OCI-LY1 (cell line): Measurements from ENCODE around the gene UPF2.
"Not testable (repeated sequence)": the region's sequence is repeated elsewhere in the genome, so short reads cannot be mapped to it uniquely, and the experiment has no call there.

Experiments
- H2AFZ ChIP-seq: fragments of 200-600 bp; sonication (generic), shearing (Covaris generic); 2 replicates; pipeline ENCODE4 v1.6.0; 2014; ENCODE audit warnings: antibody characterized with exemption, mild to moderate bottlenecking, low read length
- H3F3A ChIP-seq: fragments of 200-600 bp; sonication (generic), shearing (Covaris generic); 2 replicates; pipeline ENCODE4 v1.6.0; 2014; ENCODE audit warnings: mild to moderate bottlenecking, antibody characterized with exemption, low read length, moderate library complexity; ENCODE audit not compliant: insufficient read depth
- H3K27ac ChIP-seq: fragments of 200-600 bp; sonication (generic); 2 replicates; pipeline ENCODE4 v1.5.1; 2014; ENCODE audit warnings: low read length, mixed run types, mild to moderate bottlenecking, low read depth; ENCODE audit not compliant: poor library complexity, severe bottlenecking
- H3K27me3 ChIP-seq: fragments of 200-600 bp; sonication (generic); 2 replicates; pipeline ENCODE4 v1.6.0; 2014; ENCODE audit warnings: antibody characterized with exemption, mild to moderate bottlenecking, low read length, moderate library complexity; ENCODE audit not compliant: insufficient read depth
- H3K36me3 ChIP-seq: fragments of 200-600 bp; sonication (generic); 2 replicates; pipeline ENCODE4 v1.6.1; 2014; ENCODE audit warnings: mild to moderate bottlenecking, antibody characterized with exemption, low read length, moderate library complexity, mixed read lengths; ENCODE audit not compliant: insufficient read depth
- H3K4me1 ChIP-seq: fragments of 200-600 bp; sonication (generic); 2 replicates; pipeline ENCODE4 v1.5.1; 2014; ENCODE audit warnings: mild to moderate bottlenecking, low read length, moderate library complexity; ENCODE audit not compliant: insufficient read depth, severe bottlenecking
- H3K4me2 ChIP-seq: fragments of 200-600 bp; sonication (generic), shearing (Covaris generic); 2 replicates; pipeline ENCODE4 v1.6.1; 2014; ENCODE audit warnings: low read length
- H3K4me3 ChIP-seq: fragments of 200-600 bp; sonication (generic); 2 replicates; pipeline ENCODE4 v1.5.1; 2014; ENCODE audit warnings: low read length, low read depth, mild to moderate bottlenecking, mixed read lengths; ENCODE audit not compliant: poor library complexity, severe bottlenecking
- H3K79me2 ChIP-seq: fragments of 200-600 bp; shearing (Covaris generic); 2 replicates; pipeline ENCODE4 v1.6.1; 2016; ENCODE audit warnings: mixed run types, low read length, mixed read lengths; ENCODE audit not compliant: insufficient read depth
- H3K9ac ChIP-seq: fragments of 200-600 bp; sonication (generic), shearing (Covaris generic); 2 replicates; pipeline ENCODE4 v1.6.1; 2014; ENCODE audit warnings: mild to moderate bottlenecking, low read length, mixed read lengths
- H3K9me2 ChIP-seq: fragments of 200-600 bp; sonication (generic), shearing (Covaris generic); 2 replicates; pipeline ENCODE4 v1.6.1; 2014; ENCODE audit warnings: low read depth, mild to moderate bottlenecking, low read length, mixed read lengths
- H3K9me3 ChIP-seq: fragments of 200-600 bp; shearing (Covaris generic); 2 replicates; pipeline ENCODE4 v1.6.1; 2014; ENCODE audit warnings: low read length, mixed read lengths
- H4K20me1 ChIP-seq: fragments of 200-600 bp; sonication (generic), shearing (Covaris generic); 2 replicates; pipeline ENCODE4 v1.6.0; 2016; ENCODE audit warnings: mild to moderate bottlenecking, low read length; ENCODE audit not compliant: insufficient read depth
- EZH2 ChIP-seq: fragments of 200-600 bp; sonication (generic), shearing (Covaris generic); IDR thresholded peaks from 2 replicates; pipeline ENCODE4 v1.8.0; 2017; ENCODE audit warnings: borderline replicate concordance, mixed run types, mild to moderate bottlenecking, antibody characterized with exemption, low read length, moderate library complexity, mixed read lengths
- TF ChIP-seq, protein P1 (sequence below): fragments of 200-600 bp; sonication (generic), shearing (Covaris generic); IDR thresholded peaks from 2 replicates; pipeline ENCODE4 v1.5.1; 2017; ENCODE audit warnings: mild to moderate bottlenecking, antibody characterized with exemption, low read length, moderate library complexity, mixed read lengths

The UPF2 gene

GRCh38 chr10:11975795-11976194 is 66.8 kb downstream of the UPF2 start:
- Histone ChIP-seq H3F3A (no peaks in the 10 kb centered on the region), H3K36me3 (peaks cover 47% of the 10 kb centered on the region)

GRCh38 chr10:11972523-11972922 is 70.1 kb downstream of the UPF2 start:
- H3K9me2 ChIP-seq, H3K27ac ChIP-seq, H3K9me3 ChIP-seq, H3K79me2 ChIP-seq, H3K9ac ChIP-seq, H3F3A ChIP-seq, H2AFZ ChIP-seq, H3K4me2 ChIP-seq, H3K4me3 ChIP-seq, H4K20me1 ChIP-seq, H3K4me1 ChIP-seq, H3K27me3 ChIP-seq: not testable (repeated sequence)
- peaks cover 48% of the 10 kb centered on the region for H3K36me3 ChIP-seq

More at GRCh38 chr10:11975795-11976194, 66.8 kb downstream of the UPF2 start:
- Histone ChIP-seq H3K4me2 (no peak overlapping the region), H3K9me3 (no peaks in the 10 kb centered on the region), H2AFZ (no peak overlapping the region), H3K4me3 (no peak overlapping the region), H3K9me2 (no peaks in the 10 kb centered on the region), H3K4me1 (no peaks in the 10 kb centered on the region), H3K9ac (no peak overlapping the region), H3K27ac (no peak overlapping the region), H3K79me2 (no peaks in the 10 kb centered on the region), H4K20me1 (no peaks in the 10 kb centered on the region), H3K27me3 (no peaks in the 10 kb centered on the region)
- TF ChIP-seq, protein P1, sequence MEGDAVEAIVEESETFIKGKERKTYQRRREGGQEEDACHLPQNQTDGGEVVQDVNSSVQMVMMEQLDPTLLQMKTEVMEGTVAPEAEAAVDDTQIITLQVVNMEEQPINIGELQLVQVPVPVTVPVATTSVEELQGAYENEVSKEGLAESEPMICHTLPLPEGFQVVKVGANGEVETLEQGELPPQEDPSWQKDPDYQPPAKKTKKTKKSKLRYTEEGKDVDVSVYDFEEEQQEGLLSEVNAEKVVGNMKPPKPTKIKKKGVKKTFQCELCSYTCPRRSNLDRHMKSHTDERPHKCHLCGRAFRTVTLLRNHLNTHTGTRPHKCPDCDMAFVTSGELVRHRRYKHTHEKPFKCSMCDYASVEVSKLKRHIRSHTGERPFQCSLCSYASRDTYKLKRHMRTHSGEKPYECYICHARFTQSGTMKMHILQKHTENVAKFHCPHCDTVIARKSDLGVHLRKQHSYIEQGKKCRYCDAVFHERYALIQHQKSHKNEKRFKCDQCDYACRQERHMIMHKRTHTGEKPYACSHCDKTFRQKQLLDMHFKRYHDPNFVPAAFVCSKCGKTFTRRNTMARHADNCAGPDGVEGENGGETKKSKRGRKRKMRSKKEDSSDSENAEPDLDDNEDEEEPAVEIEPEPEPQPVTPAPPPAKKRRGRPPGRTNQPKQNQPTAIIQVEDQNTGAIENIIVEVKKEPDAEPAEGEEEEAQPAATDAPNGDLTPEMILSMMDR, result no peak
- TF ChIP-seq EZH2, result no peak

GRCh38 chr10:11962176-11962575 is 80.4 kb downstream of the UPF2 start:
- no peaks in the 10 kb centered on the region for H3K27me3 ChIP-seq
- no peak overlapping the region for H3K27ac ChIP-seq
- H3K9me3 ChIP-seq, result no peaks in the 10 kb centered on the region
- no peak for TF ChIP-seq EZH2
- TF ChIP-seq, protein P1, result no peak
- H4K20me1 ChIP-seq, result no peaks in the 10 kb centered on the region
- no peak overlapping the region for H2AFZ ChIP-seq
- H3K9me2 ChIP-seq, result no peaks in the 10 kb centered on the region
- H3K36me3 ChIP-seq, result peaks cover 75% of the 10 kb centered on the region
- H3K79me2 ChIP-seq, result no peaks in the 10 kb centered on the region
- no peak overlapping the region for H3K4me3 ChIP-seq
- H3K4me1 ChIP-seq, result no peaks in the 10 kb centered on the region
- no peak overlapping the region for H3K4me2 ChIP-seq
- H3K9ac ChIP-seq, result no peak overlapping the region
- H3F3A ChIP-seq, result no peaks in the 10 kb centered on the region; the same call in 1 of the 2 replicates

DNA sequence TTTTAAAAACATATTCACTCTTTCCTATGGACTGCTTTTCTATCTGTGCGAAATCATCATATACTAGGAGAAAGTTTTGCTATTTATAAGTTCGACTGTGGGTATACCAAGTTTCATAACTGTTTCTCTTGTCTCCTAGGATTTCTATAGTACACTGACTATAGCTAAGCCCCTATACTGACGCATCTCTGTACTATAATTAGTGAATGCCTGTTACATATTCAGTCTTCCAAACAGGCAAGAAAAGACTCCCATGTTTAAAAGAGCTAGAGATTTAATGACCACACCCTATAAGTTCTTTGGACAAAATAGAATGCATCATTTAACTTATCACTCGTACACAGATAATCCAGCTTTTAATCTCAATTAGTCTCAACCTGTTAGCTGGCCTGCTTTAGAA is 80.8 kb downstream of the UPF2 start:
- TF ChIP-seq EZH2, result no peak
- TF ChIP-seq, protein P1, result no peak
- Histone ChIP-seq H3K4me1 (no peaks in the 10 kb centered on the region), H2AFZ (no peak overlapping the region), H3K27me3 (no peaks in the 10 kb centered on the region), H3K4me3 (no peak overlapping the region), H3K9me3 (no peaks in the 10 kb centered on the region), H3K4me2 (no peak overlapping the region), H3K27ac (no peak overlapping the region), H3F3A (no peaks in the 10 kb centered on the region; the same call in 1 of the 2 replicates), H3K9ac (no peak overlapping the region), H4K20me1 (no peaks in the 10 kb centered on the region), H3K36me3 (peaks cover 75% of the 10 kb centered on the region), H3K79me2 (no peaks in the 10 kb centered on the region), H3K9me2 (no peaks in the 10 kb centered on the region)
